ENCODE data around the gene EDN2. TPM values are rescaled to one million over a fixed set of nuclear protein-coding genes. Genes with fewer than 3 reads are reported as not detected.

The EDN2 gene
- total RNA-seq, 1 donor from 2014 or later = 0.47 TPM

DNA sequence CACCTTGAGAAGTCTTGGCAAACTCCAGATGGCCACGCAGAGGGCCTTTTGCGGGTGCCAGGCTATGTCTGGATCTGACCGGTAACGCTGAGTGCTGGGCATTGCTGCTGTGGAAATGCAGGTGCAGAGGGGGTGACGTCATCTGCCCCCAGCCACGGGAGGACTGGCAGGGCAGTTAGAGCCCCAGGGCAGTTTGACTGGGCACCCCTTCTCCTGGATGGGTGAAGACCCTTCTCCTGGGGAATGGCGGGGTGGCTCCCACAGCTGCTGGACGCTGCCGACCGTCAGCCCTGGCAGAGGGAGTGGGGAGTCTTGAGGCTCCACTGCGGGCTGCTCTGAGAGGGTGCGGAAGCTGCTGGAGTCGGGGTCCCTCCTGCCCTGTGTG is 12.6 kb upstream of the EDN2 start:
- H3K4me1 ChIP-seq = peaks cover 67% of the 10 kb centered on the region
- TF ChIP-seq, protein P1, sequence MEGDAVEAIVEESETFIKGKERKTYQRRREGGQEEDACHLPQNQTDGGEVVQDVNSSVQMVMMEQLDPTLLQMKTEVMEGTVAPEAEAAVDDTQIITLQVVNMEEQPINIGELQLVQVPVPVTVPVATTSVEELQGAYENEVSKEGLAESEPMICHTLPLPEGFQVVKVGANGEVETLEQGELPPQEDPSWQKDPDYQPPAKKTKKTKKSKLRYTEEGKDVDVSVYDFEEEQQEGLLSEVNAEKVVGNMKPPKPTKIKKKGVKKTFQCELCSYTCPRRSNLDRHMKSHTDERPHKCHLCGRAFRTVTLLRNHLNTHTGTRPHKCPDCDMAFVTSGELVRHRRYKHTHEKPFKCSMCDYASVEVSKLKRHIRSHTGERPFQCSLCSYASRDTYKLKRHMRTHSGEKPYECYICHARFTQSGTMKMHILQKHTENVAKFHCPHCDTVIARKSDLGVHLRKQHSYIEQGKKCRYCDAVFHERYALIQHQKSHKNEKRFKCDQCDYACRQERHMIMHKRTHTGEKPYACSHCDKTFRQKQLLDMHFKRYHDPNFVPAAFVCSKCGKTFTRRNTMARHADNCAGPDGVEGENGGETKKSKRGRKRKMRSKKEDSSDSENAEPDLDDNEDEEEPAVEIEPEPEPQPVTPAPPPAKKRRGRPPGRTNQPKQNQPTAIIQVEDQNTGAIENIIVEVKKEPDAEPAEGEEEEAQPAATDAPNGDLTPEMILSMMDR (IDR thresholded peaks at IDR 0.05; ENCODE audit: borderline replicate concordance) = no peak
- H3K9me3 ChIP-seq (replicated peaks) = no peaks in the 10 kb centered on the region
- intact Hi-C loops (cut with micrococcal nuclease) = no loop called here
- no peaks in the 10 kb centered on the region for H3K36me3 ChIP-seq
- peak; percentile 32 for DNase-seq
- no peak overlapping the region for H3K4me3 ChIP-seq
- H3K27ac ChIP-seq (replicated peaks) = peak overlapping the region; percentile 94
- no peaks in the 10 kb centered on the region for H3K27me3 ChIP-seq (ENCODE audit: low read depth)

DNA sequence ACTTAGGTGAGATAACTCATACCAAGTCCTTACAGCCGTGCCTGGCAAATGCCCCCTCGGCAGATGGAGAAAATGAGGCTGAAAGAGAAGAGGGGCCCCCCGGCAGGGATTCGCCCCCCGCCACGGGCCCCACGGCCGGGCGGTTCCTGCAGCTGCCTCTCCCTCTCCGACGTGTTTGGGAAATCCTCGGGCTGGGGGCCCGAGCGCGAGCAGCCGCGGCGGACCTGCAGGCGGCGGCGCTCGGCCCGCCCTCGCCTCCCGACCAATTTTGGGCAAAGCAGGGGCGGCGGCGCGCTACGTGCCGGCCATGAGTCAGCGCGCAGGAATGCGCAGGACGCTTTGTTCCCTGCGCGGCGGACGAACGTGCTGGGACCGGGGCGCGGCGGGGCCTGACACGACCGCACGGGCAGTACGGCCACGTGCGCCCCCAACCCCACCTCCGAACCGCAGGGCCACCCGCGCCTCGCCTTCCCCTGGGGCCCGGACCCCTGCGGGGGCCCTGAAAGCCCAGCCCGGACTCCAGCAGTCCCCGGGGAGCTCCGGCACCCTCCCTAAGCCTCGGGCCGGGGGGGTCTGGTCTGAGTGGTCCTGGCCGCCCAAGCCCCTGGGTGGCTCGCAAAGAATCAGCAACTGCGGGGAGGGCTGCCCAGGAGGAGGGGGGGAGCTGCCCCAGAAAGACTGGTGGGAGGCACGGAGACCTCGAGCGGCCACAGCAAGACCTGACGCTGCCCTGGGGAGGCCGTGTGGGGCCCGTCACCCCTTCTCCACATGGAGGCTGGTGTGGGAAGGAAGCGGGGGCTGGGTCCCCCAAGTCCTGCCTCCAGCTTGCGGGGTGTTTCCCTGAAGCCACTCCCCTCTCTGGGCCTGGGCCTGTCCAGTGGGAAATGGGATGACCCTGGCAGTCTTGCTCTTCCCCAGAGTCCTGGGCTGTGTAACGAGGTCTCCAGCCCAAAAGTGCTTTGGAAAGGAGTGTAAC is 11.9 kb upstream of the EDN2 start:
- peak; percentile 92 for DNase-seq
- intact Hi-C loops (cut with micrococcal nuclease) = no loop called here
- TF ChIP-seq, protein P1 (IDR thresholded peaks at IDR 0.05; ENCODE audit: borderline replicate concordance) = peak; percentile 47
- no peaks in the 10 kb centered on the region for H3K27me3 ChIP-seq (ENCODE audit: low read depth)
- no peaks in the 10 kb centered on the region for H3K9me3 ChIP-seq (replicated peaks)
- H3K36me3 ChIP-seq = no peaks in the 10 kb centered on the region
- peak overlapping the region; percentile 58 for H3K4me3 ChIP-seq
- H3K27ac ChIP-seq (replicated peaks) = peak overlapping the region; percentile 94
- H3K4me1 ChIP-seq = peaks cover 62% of the 10 kb centered on the region

DNA sequence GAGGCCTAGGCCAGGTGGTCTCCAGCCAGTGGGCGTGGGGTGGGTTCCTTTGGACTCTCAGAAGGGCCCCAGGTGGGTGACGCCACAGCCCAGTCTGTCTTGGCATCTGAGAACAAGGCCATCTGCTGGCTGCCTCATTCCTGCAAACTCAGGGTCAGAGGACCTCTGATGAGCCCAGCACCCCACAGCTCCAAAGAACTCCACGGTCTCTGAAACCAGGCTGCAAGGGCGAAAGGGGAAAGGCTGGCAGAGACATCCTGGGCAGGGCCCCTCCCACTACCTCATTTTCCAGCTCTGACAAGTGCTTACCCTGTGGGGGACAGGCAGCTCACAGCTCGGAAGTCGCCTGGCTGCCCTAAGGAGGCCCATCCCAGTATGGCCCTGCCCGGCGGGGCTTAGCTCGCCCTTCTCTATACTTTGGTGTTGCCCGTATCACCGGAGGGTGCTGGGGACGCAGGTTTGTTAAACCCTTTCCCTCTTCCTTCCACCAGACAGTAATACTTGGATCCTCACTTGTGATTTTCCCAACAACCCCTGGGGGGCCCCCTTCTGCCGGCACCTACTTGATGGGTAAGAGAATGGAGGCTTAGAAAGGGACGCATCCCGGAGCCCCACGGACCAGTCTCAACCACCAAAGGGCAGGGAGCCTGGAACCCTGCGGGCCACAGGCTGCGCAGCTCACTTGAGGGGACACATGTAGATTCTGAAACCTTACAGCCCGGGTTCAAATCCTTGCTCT is 10.9 kb upstream of the EDN2 start:
- Histone ChIP-seq H3K36me3 (no peaks in the 10 kb centered on the region), H3K4me1 (peaks cover 60% of the 10 kb centered on the region), H3K4me3 (peak overlapping the region; percentile 58), H3K27ac (replicated peaks) (peak overlapping the region; percentile 94), H3K9me3 (replicated peaks) (no peaks in the 10 kb centered on the region), H3K27me3 (ENCODE audit: low read depth) (no peaks in the 10 kb centered on the region)
- intact Hi-C loops (cut with micrococcal nuclease) = no loop called here
- DNase-seq = peak; percentile 28
- TF ChIP-seq, protein P1 (IDR thresholded peaks at IDR 0.05; ENCODE audit: borderline replicate concordance) = no peak

DNA sequence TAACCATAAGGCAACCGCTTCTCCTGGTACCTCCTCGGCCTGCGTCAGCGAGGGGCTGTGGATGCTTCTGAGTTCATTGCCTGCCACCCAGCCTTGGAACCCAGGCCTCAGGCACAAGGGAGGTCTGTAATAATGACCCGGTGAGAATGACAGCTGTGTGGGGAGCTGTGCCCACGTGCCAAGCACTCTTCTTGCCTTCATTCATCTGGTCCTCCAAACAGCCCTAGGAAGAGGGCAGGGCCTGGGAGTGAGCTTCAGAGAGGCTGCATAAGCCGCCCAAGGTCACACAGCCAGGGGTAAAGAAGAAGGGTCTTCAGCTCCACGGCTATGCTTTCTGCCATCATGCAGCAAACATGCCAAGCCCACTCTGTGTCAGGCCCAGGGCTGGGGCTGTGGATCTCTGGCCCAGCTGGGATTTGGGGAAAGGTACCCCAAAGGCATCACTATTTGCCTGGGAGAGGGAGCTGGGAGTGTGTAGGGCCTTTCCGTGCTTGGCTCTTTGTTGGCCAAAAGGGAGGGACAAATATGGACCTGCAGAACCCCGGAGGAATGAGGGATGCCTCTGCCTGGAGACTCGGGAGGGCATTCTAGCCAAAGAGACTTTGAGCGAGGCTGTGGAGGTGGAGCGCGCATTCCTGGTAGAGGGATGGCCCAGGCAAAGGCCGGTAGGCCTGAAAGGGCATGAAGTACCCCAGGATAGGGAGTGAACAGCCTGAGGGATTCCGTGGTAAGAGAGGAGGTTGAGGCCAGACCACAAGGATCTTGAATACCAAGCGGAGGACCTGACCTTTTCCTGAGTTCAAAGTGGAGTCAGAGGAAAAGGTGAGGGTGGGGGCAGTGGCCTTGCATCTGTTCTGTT is 10.1 kb upstream of the EDN2 start:
- Histone ChIP-seq H3K4me3 (no peak overlapping the region), H3K27me3 (ENCODE audit: low read depth) (no peaks in the 10 kb centered on the region), H3K27ac (replicated peaks) (peak overlapping the region; percentile 94), H3K36me3 (no peaks in the 10 kb centered on the region), H3K4me1 (peaks cover 54% of the 10 kb centered on the region), H3K9me3 (replicated peaks) (no peaks in the 10 kb centered on the region)
- intact Hi-C loops (cut with micrococcal nuclease) = no loop called here
- TF ChIP-seq, protein P1 (IDR thresholded peaks at IDR 0.05; ENCODE audit: borderline replicate concordance) = no peak
- peak; percentile 9 for DNase-seq
